ENCODE results near the gene PIGB.

PIGB gene

GRCh38 chr15:55320238-55320550, 1.2 kb downstream of the PIGB start:
- TF ChIP-seq CTCF (IDR thresholded peaks at IDR 0.05; ENCODE audit: low read depth, low read length): no peak
- no peak for DNase-seq (ENCODE audit: extremely low read depth, low read depth)

GRCh38 chr15:55320963-55321362, 1.9 kb downstream of the PIGB start:
- no peak for TF ChIP-seq CTCF (IDR thresholded peaks at IDR 0.05; ENCODE audit: low read depth, low read length)
- no peak for DNase-seq (ENCODE audit: extremely low read depth, low read depth)

GRCh38 chr15:55322467-55322866, 3.4 kb downstream of the PIGB start:
- no peak for DNase-seq (ENCODE audit: extremely low read depth, low read depth)
- TF ChIP-seq CTCF (IDR thresholded peaks at IDR 0.05; ENCODE audit: low read depth, low read length): no peak

GRCh38 chr15:55327387-55327786, 8.4 kb downstream of the PIGB start:
- TF ChIP-seq CTCF (IDR thresholded peaks at IDR 0.05; ENCODE audit: low read depth, low read length): no peak
- DNase-seq (ENCODE audit: extremely low read depth, low read depth): no peak

- no peak for TF ChIP-seq CTCF (IDR thresholded peaks at IDR 0.05; ENCODE audit: low read depth, low read length)
- no peak for DNase-seq (ENCODE audit: extremely low read depth, low read depth)
Observed at GRCh38 chr15:55334371-55334770, 15.3 kb downstream of the PIGB start.

GRCh38 chr15:55334997-55335396, 16.0 kb downstream of the PIGB start:
- DNase-seq (ENCODE audit: extremely low read depth, low read depth): no peak
- no peak for TF ChIP-seq CTCF (IDR thresholded peaks at IDR 0.05; ENCODE audit: low read depth, low read length)

- TF ChIP-seq CTCF (IDR thresholded peaks at IDR 0.05; ENCODE audit: low read depth, low read length): no peak
- DNase-seq (ENCODE audit: extremely low read depth, low read depth): no peak
Observed at GRCh38 chr15:55337160-55337559, 18.1 kb downstream of the PIGB start.

Data from AG09319 (cell line).